GOT3 (cell line): Measurements from ENCODE around the gene RFX1.

Experiments
- DNase-seq: peaks from one replicate; lab custom pipeline; 2025; ENCODE audit warnings: mixed read lengths; lab: John Stamatoyannopoulos, UW

The RFX1 gene

GRCh38 chr19:13961826-13962698, 44.1 kb downstream of the RFX1 start:
- DNase-seq: no peak

DNA sequence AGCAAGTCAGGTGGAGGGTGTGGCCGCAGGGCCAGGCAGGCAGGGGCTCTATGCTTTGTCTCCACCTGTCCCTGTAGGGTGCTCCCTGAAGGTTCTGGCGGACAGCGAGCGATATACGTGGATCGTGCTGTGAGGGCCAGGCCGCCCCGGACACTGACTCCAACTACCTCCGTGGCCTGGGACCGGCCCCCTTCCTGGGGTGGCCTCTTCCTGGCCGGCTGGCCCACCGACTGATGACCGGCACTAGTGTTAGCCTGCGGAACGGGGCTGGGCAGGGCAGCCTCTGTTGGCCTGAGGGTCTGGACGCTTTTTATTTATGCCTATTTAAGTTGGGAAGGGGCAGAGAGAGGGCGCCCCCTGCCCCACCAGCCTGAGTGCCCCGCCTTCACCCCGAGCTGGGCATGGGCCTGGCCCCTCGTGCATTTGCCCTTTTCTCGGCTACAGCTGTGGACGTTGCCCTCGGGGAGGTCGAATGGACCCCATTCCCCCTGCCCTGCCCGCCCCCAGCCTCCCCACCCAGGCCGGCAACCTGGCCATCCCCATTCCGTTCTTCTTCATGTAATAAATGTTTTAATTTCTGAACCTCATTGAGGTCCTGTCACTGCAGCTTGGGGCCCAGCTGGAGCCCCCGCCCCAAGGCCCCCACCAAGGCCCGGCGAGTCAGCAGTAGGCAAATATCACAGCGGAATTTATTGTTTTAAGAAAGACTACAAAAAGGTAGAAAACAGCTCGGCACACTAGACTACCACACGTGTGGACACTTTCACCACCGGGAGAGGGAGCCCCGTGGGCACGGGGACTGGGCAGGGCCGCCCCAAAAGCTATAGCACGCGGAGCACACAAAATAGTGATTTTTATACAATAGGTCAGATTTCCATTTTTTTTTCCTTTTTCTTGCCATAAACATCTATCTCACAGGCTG, 45.0 kb downstream of the RFX1 start:
- no peak for DNase-seq

GRCh38 chr19:13959962-13960862, 45.9 kb downstream of the RFX1 start:
- no peak for DNase-seq

GRCh38 chr19:13959141-13959961, 46.8 kb downstream of the RFX1 start:
- DNase-seq: no peak

- DNase-seq: no peak
Measured at GRCh38 chr19:13958043-13958442, 48.1 kb downstream of the RFX1 start.

GRCh38 chr19:13957051-13957450, 49.1 kb downstream of the RFX1 start:
- no peak for DNase-seq

GRCh38 chr19:13956365-13956744, 49.8 kb downstream of the RFX1 start:
- no peak for DNase-seq

- no peak for DNase-seq
Measured at GRCh38 chr19:13955662-13956364, 50.3 kb downstream of the RFX1 start.

GRCh38 chr19:13954185-13954584, 51.9 kb downstream of the RFX1 start:
- no peak for DNase-seq

GRCh38 chr19:13952931-13953531, 53.1 kb downstream of the RFX1 start:
- DNase-seq: no peak

GRCh38 chr19:13952154-13952930, 53.8 kb downstream of the RFX1 start, which contains the start of gene DCAF15:
TSS of gene DCAF15 (plus strand) at chr19:13952509. CDS start at chr19:13952513, 4 bp downstream.
- peak; percentile 98 for DNase-seq

GRCh38 chr19:13951799-13952153, 54.3 kb downstream of the RFX1 start:
- no peak for DNase-seq

- no peak for DNase-seq
Measured at GRCh38 chr19:13951043-13951442, 55.1 kb downstream of the RFX1 start.

- no peak for DNase-seq
Measured at GRCh38 chr19:13946414-13946813, 59.7 kb downstream of the RFX1 start.

DNA sequence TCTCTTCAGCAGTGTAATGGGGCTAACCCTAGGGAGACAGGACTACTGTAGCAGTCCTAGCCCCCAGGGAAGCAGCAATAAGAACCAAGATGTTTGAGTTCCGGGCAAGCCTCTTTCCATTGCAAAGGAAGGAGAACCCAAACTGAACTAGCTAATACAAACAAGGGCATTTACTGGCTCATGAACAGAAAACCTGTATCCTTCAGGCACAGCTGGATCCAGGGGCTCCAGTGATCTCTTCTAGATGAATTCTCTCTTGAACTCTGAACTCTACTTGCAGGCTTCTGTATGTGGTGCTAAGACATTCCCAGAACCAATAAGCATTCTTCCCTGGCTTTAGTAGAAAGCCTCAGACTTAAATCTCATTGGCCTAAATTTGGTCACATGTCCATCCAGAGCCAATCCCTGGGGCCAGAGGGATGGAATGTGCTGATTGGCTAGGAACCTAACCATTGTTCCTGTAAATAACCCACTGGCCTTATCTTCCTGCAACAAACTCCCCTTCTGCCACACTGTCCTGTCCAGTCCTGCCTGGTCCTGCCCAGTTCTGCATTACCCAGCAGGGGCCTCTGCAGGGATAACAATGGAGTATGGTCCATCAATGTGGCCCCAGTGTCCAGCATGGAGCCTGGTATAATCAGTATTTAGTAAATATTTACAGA, 64.0 kb downstream of the RFX1 start:
- no peak for DNase-seq

- DNase-seq: no peak
Measured at GRCh38 chr19:13938301-13939064, 67.6 kb downstream of the RFX1 start, which contains the start of gene PODNL1. TSS of gene PODNL1 (minus strand) at chr19:13938417. CDS start at chr19:13938181, 236 bp downstream.

GRCh38 chr19:13937479-13938300, 68.4 kb downstream of the RFX1 start:
- DNase-seq: no peak
